ENCODE data around the gene MYO6.
A peak's percentile ranks its signal among the peaks of the same experiment; 100 is the strongest.

Gene MYO6

GRCh38 chr6:75830959-75831885 lies 82.2 kb downstream of the MYO6 start:
- no peak for DNase-seq

GRCh38 chr6:75834447-75834846 lies 85.4 kb downstream of the MYO6 start:
- DNase-seq, result no peak

- no peak for DNase-seq
Measured at GRCh38 chr6:75842191-75842590, 93.2 kb downstream of the MYO6 start.

- no peak for DNase-seq
Measured at GRCh38 chr6:75842732-75843131, 93.7 kb downstream of the MYO6 start.

- no peak for DNase-seq
Measured at GRCh38 chr6:75843396-75843795, 94.4 kb downstream of the MYO6 start.

- no peak for DNase-seq
Measured at GRCh38 chr6:75848274-75848673, 99.2 kb downstream of the MYO6 start.

- no peak for DNase-seq
Measured at GRCh38 chr6:75849329-75850025, 100.4 kb downstream of the MYO6 start.

- DNase-seq, result no peak
Measured at GRCh38 chr6:75850026-75850833, 101.2 kb downstream of the MYO6 start.

GRCh38 chr6:75852721-75853120 lies 103.7 kb downstream of the MYO6 start:
- DNase-seq, result no peak

- no peak for DNase-seq
Measured at GRCh38 chr6:75853806-75854205, 104.8 kb downstream of the MYO6 start.

GRCh38 chr6:75855052-75855451 lies 106.0 kb downstream of the MYO6 start:
- no peak for DNase-seq

- DNase-seq, result no peak
Measured at GRCh38 chr6:75856902-75857301, 107.9 kb downstream of the MYO6 start.

- no peak for DNase-seq
Measured at GRCh38 chr6:75863001-75863400, 114.0 kb downstream of the MYO6 start.

- no peak for DNase-seq
Measured at GRCh38 chr6:75863784-75864183, 114.7 kb downstream of the MYO6 start.

GRCh38 chr6:75864446-75864845 lies 115.4 kb downstream of the MYO6 start:
- no peak for DNase-seq

- no peak for DNase-seq
Measured at GRCh38 chr6:75870389-75870788, 121.3 kb downstream of the MYO6 start.

- no peak for DNase-seq
Measured at GRCh38 chr6:75874224-75874623, 125.2 kb downstream of the MYO6 start.

- no peak for DNase-seq
Measured at GRCh38 chr6:75876152-75876551, 127.1 kb downstream of the MYO6 start.

GRCh38 chr6:75880305-75880704 lies 131.3 kb downstream of the MYO6 start:
- DNase-seq, result no peak

GRCh38 chr6:75882734-75883133 lies 133.7 kb downstream of the MYO6 start:
- DNase-seq, result no peak

GRCh38 chr6:75884822-75885221 lies 135.8 kb downstream of the MYO6 start:
- DNase-seq, result no peak

- DNase-seq, result no peak
Measured at GRCh38 chr6:75892384-75892783, 143.3 kb downstream of the MYO6 start.

- peak; percentile 47 for DNase-seq
Measured at GRCh38 chr6:75893058-75893775, 144.2 kb downstream of the MYO6 start.
